IPS-20b (cell line): ENCODE data around the gene MTCL1.

Experiments used
- H3K27ac ChIP-seq: one replicate; pipeline ENCODE4 v1.5.1; 2013; ENCODE audit warnings: low read length
- H3K27me3 ChIP-seq: 2 replicates; pipeline ENCODE4 v1.6.1; 2013; ENCODE audit warnings: mild to moderate bottlenecking, low read length, inconsistent platforms; ENCODE audit not compliant: insufficient read depth
- H3K36me3 ChIP-seq: 2 replicates; pipeline ENCODE4 v1.6.1; 2013; ENCODE audit warnings: low read depth, mild to moderate bottlenecking, inconsistent platforms, low read length, moderate library complexity; ENCODE audit not compliant: insufficient read depth
- H3K4me1 ChIP-seq: 2 replicates; pipeline ENCODE4 v1.6.1; 2013; ENCODE audit warnings: mild to moderate bottlenecking, control low read depth, inconsistent platforms, low read length, moderate library complexity; ENCODE audit not compliant: insufficient read depth
- H3K4me3 ChIP-seq: 2 replicates; pipeline ENCODE4 v1.5.1; 2013; ENCODE audit warnings: mild to moderate bottlenecking, low read length, inconsistent platforms
- H3K9ac ChIP-seq: 2 replicates; pipeline ENCODE4 v1.6.1; 2013; ENCODE audit warnings: low read depth, mild to moderate bottlenecking, inconsistent platforms, low read length, moderate library complexity
- H3K9me3 ChIP-seq: 2 replicates; pipeline ENCODE4 v1.6.1; 2013; ENCODE audit warnings: mild to moderate bottlenecking, low read depth, low read length, inconsistent platforms; ENCODE audit not compliant: insufficient read depth

MTCL1 gene

DNA sequence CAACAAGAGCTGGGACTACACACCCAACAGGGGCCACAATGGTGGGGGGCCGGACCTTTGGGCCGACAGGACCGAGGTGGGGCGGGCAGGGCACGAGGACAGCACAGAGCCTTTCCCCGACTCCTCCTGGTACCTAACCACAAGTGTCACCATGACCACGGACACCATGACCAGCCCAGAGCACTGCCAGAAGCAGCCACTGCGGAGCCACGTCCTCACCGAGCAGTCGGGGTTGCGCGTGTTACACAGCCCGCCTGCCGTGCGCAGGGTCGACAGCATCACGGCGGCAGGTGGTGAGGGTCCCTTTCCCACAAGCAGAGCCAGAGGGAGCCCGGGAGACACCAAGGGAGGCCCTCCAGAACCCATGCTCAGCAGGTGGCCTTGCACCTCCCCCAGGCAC lies 119.5 kb downstream of the MTCL1 start:
- Histone ChIP-seq H3K27ac (no peak overlapping the region), H3K4me3 (no peak overlapping the region), H3K9me3 (no peaks in the 10 kb centered on the region), H3K36me3 (peaks cover 64% of the 10 kb centered on the region), H3K4me1 (no peaks in the 10 kb centered on the region), H3K27me3 (no peaks in the 10 kb centered on the region), H3K9ac (no peak overlapping the region)

DNA sequence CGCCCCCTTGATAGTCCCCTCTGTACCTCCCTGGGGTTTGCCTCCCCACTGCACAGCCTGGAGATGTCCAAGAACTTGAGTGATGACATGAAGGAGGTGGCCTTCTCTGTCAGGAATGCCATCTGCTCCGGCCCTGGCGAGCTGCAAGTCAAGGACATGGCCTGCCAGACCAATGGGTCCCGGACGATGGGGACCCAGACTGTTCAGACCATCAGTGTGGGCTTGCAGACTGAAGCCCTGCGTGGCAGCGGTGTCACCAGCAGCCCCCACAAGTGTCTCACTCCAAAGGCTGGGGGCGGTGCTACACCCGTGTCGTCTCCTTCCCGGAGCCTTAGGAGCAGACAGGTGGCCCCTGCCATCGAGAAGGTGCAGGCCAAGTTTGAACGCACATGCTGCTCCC lies 119.9 kb downstream of the MTCL1 start:
- no peaks in the 10 kb centered on the region for H3K9me3 ChIP-seq
- peaks cover 66% of the 10 kb centered on the region for H3K36me3 ChIP-seq
- H3K27me3 ChIP-seq = no peaks in the 10 kb centered on the region
- no peaks in the 10 kb centered on the region for H3K4me1 ChIP-seq
- no peak overlapping the region for H3K27ac ChIP-seq
- no peak overlapping the region for H3K9ac ChIP-seq
- H3K4me3 ChIP-seq = no peak overlapping the region

DNA sequence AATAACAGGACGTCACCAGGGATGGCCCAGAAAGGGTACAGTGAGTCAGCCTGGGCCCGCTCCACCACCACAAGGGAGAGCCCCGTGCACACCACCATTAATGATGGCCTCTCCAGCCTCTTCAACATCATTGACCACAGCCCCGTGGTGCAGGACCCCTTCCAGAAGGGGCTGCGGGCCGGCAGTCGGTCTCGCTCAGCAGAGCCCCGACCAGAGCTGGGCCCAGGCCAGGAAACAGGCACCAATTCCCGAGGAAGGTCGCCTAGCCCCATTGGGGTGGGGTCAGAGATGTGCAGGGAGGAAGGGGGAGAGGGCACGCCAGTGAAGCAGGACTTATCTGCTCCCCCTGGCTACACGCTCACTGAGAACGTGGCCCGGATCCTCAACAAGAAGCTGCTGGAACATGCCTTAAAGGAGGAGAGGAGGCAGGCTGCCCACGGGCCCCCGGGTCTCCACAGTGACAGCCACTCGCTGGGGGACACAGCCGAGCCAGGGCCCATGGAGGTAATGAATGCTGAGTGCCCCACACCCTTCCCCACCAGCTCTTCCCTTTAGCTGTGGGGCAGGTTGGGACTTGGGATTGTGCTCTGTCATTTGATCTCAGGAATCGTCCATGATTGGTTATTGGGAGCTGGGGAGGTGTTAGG lies 120.5 kb downstream of the MTCL1 start:
- no peaks in the 10 kb centered on the region for H3K9me3 ChIP-seq
- H3K27me3 ChIP-seq = no peaks in the 10 kb centered on the region
- H3K4me3 ChIP-seq = no peak overlapping the region
- H3K27ac ChIP-seq = no peak overlapping the region
- H3K36me3 ChIP-seq = peaks cover 63% of the 10 kb centered on the region
- H3K9ac ChIP-seq = no peak overlapping the region
- H3K4me1 ChIP-seq = no peaks in the 10 kb centered on the region

DNA sequence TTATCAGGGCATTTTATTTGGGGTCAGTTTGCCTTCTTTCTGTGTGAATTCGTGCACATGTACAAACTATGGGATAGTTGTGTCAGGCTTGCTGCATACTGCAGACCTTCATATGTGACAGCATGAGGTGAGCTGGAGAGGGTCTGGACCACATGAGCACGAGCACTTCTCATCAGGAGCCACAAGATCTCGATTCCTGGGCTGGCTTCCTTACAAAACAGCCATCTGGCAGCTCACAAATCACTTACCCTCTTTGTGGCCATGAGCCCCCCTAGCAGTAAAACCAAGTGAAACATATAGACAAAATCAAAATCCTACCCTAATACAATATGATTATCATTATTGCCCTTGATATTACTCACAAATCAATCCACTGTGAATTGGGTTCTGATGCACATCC lies 121.2 kb downstream of the MTCL1 start:
- no peak overlapping the region for H3K9ac ChIP-seq
- no peaks in the 10 kb centered on the region for H3K4me1 ChIP-seq
- H3K4me3 ChIP-seq = no peak overlapping the region
- H3K27me3 ChIP-seq = no peaks in the 10 kb centered on the region
- no peaks in the 10 kb centered on the region for H3K9me3 ChIP-seq
- H3K27ac ChIP-seq = no peak overlapping the region
- H3K36me3 ChIP-seq = peaks cover 56% of the 10 kb centered on the region

DNA sequence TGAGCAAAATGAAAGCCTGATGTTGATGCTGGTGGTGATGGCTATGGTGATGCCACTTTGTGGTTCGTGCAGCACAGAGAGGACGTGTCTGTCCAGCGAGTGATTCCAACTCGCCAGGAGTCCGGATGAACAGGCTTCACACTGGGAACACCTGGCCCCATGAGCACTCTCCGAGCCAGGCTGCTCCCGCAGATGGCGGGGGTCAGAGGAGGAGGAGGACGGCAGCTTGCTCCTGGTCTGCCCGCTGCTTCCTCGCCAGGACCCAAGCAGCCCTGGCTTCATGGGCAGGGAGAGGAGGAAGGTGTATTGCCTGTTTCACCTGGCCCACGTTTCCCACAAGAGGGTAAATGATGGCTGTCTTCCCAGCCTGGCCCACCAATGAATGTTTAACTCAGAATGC lies 121.6 kb downstream of the MTCL1 start:
- Histone ChIP-seq H3K9ac (no peak overlapping the region), H3K4me1 (no peaks in the 10 kb centered on the region), H3K4me3 (no peak overlapping the region), H3K9me3 (no peaks in the 10 kb centered on the region), H3K27me3 (no peaks in the 10 kb centered on the region), H3K36me3 (peaks cover 52% of the 10 kb centered on the region), H3K27ac (no peak overlapping the region)

DNA sequence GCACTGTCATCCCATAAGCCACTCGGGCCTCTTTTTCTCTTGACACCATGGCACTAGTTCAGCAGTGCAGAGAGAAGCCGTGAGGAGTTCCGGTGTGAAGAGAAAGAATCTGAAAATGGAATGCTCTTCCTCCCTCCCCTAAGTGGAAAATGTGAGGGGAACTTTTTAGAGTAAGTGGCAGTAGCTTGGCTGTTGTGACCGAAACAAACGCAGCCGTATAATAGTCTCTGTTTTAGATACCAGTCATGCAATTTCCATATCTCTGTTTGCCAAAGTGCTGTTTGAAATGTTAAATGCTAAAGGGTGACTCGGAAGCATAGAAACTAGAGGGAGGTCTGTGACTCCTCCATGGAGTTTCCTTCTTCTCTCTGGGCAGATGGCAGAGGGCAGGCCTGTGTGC lies 122.9 kb downstream of the MTCL1 start:
- no peaks in the 10 kb centered on the region for H3K27me3 ChIP-seq
- no peak overlapping the region for H3K4me3 ChIP-seq
- H3K4me1 ChIP-seq = no peaks in the 10 kb centered on the region
- H3K27ac ChIP-seq = no peak overlapping the region
- no peaks in the 10 kb centered on the region for H3K9me3 ChIP-seq
- no peak overlapping the region for H3K9ac ChIP-seq
- H3K36me3 ChIP-seq = peaks cover 48% of the 10 kb centered on the region

DNA sequence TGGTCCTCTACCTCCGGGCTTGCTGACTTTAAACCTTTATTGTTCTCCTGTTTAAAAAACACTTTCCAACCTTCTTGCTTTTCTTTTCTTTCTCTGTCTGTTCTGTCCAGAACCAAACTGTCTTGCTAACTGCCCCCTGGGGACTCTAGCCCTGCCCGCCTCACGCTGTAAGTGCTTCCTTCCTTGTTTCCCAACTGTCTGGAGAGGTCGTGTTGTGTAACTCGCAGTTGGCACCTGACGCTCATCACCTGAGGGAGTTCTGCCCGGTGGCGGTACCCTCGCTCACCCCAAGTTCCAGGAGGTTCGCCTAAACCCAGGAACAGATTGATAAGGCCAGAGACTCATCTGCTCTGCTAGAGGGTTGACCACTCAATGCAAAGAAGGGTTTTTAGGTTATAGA lies 123.4 kb downstream of the MTCL1 start:
- no peaks in the 10 kb centered on the region for H3K9me3 ChIP-seq
- no peaks in the 10 kb centered on the region for H3K27me3 ChIP-seq
- no peak overlapping the region for H3K9ac ChIP-seq
- H3K4me3 ChIP-seq = no peak overlapping the region
- H3K36me3 ChIP-seq = peaks cover 43% of the 10 kb centered on the region
- no peak overlapping the region for H3K27ac ChIP-seq
- no peaks in the 10 kb centered on the region for H3K4me1 ChIP-seq

DNA sequence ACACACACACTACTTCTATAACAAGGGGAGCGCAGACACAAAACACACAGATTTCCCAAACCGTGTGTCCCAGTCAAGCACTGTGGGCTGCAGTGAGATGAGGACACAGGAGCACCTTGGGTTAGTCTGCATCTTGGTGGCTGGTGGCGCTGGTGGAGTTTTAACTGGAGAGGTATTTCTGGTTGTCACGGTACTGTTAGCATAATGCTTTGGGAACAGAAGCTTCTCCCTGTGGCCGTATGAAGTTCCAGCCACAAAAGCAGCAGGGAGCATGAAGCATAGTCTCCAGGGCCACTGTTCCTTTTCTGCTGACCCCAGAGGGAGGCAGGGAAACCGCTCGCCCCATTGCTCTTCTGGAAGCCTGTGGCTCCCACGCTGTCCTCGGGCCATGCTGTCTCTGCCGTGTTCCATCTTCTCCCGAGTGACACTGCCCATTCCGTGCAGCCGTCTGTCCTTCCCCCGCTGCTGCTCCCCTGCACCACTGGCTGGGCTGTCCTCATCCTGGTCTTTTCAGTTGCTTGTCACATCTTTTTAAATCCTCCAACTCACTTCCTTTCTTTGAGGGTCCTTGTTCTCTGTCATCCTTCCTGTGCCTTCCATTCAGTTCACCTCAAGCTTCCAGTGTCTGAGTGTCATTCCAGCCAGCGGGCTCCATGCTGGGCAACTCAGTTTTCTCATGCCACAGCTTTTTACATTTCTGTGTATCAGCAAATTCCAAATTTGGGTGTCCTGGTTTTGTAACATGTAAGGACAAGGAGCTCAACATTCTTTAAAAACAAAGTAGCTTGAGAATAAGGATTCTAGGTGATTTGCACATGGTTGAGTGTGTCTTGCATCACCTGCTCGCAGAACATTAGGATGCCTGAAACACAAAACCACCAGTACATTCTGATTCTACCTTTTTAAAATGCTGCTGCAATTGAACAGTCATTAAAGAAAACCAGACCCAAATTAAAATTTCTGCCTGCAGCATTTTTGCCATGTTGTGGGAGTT lies 125.0 kb downstream of the MTCL1 start:
- H3K36me3 ChIP-seq = peaks cover 27% of the 10 kb centered on the region
- H3K9ac ChIP-seq = no peak overlapping the region
- no peaks in the 10 kb centered on the region for H3K27me3 ChIP-seq
- H3K4me3 ChIP-seq = no peak overlapping the region
- H3K9me3 ChIP-seq = no peaks in the 10 kb centered on the region
- no peak overlapping the region for H3K27ac ChIP-seq
- no peaks in the 10 kb centered on the region for H3K4me1 ChIP-seq

DNA sequence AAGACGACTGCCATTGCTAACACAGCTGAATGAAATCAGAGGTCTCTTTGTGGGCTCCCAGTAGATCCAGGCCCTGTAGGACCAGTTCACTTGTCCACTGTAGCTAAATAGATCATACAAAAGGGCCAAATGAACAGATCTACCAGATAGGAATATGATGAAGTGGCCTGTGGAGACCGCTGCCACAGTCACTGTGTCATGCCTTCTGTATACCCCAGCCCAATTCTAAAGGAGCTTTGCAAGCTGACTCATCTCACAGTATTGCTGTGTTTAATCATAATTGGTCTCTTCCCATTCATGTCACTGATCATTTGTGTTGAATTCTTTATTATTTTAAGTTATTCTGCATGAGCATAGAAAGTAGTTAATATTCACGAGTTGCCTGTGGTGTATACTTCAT lies 125.8 kb downstream of the MTCL1 start:
- peaks cover 20% of the 10 kb centered on the region for H3K36me3 ChIP-seq
- H3K4me3 ChIP-seq = no peak overlapping the region
- H3K9me3 ChIP-seq = no peaks in the 10 kb centered on the region
- no peak overlapping the region for H3K9ac ChIP-seq
- H3K4me1 ChIP-seq = no peaks in the 10 kb centered on the region
- no peak overlapping the region for H3K27ac ChIP-seq
- no peaks in the 10 kb centered on the region for H3K27me3 ChIP-seq

DNA sequence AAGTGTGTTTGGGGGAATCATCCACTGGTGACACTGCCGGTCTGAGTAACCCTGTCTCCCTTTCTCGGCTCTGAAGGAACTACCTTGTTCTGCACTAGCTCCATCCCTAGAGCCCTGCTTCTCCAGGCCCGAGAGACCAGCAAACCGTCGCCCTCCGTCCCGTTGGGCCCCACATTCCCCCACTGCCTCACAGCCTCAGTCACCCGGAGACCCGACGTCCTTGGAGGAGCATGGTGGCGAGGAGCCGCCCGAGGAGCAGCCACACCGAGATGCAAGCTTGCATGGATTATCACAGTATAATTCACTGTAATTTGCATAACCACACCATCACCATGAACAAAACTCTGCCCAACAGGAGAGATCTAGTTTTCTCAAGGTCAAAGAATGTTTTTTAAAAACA lies 126.2 kb downstream of the MTCL1 start:
- Histone ChIP-seq H3K27me3 (no peaks in the 10 kb centered on the region), H3K27ac (no peak overlapping the region), H3K4me3 (no peak overlapping the region), H3K36me3 (peaks cover 15% of the 10 kb centered on the region; the same call in 1 of the 2 replicates), H3K9me3 (no peaks in the 10 kb centered on the region), H3K9ac (no peak overlapping the region), H3K4me1 (no peaks in the 10 kb centered on the region)

DNA sequence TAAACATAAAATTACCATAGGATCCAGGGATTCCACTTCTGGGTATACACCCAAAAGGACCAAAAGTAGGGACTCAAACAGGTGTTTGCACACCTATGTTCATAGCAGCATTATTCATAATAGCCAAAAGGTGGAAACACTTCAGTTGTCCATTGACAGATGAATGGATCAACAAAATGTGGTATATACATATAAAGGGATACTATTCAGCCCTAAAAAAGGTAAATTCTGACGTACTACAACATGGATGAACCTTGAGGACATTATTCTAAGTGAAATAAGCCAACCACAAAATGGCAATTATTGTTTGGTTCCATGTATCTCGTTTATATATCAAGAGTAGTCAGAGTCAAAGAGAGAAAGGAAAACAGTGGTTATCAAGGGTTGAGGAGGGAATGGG lies 128.1 kb downstream of the MTCL1 start:
- Histone ChIP-seq H3K4me1 (no peaks in the 10 kb centered on the region), H3K27ac (no peak overlapping the region), H3K36me3 (peaks cover 15% of the 10 kb centered on the region; the same call in 1 of the 2 replicates), H3K4me3 (no peak overlapping the region), H3K27me3 (no peaks in the 10 kb centered on the region), H3K9me3 (peaks cover 2% of the 10 kb centered on the region; the same call in 1 of the 2 replicates), H3K9ac (no peak overlapping the region)

DNA sequence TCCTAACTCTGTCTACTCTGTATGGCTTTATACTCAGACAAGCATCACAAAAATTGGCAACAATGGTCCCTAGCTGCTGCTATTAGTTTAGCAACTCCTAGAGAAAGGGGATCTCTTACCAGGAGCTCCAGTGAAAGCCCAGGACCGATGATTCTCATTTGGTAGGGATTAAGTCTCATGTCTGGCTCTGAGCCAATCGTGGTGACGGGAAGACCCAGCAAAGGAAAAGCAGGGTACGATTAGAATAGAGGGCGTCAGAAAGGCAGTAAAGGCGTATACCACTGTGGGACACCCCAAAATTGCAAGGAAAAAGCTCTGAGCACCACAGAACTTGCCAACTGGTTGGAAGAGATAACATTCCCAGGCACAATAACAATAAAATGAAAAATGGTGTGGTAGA lies 129.5 kb downstream of the MTCL1 start:
- Histone ChIP-seq H3K4me1 (no peaks in the 10 kb centered on the region), H3K9ac (no peak overlapping the region), H3K9me3 (peaks cover 2% of the 10 kb centered on the region; the same call in 1 of the 2 replicates), H3K27me3 (no peaks in the 10 kb centered on the region), H3K36me3 (peaks cover 13% of the 10 kb centered on the region; the same call in 1 of the 2 replicates), H3K4me3 (no peak overlapping the region), H3K27ac (no peak overlapping the region)
